DOHH2 (cell line): Measurements from ENCODE around the gene PPP1R27.

Experiments used
- H3F3A ChIP-seq: fragments of 200-600 bp; sonication (generic), shearing (Covaris generic); 2 replicates; pipeline ENCODE4 v1.6.0; 2016; ENCODE audit warnings: antibody characterized with exemption, mild to moderate bottlenecking; ENCODE audit not compliant: control insufficient read depth, insufficient read depth
- H3K27ac ChIP-seq: fragments of 200-600 bp; sonication (generic); 2 replicates; pipeline ENCODE4 v1.5.1; 2014; ENCODE audit warnings: low read depth, mild to moderate bottlenecking, low read length, moderate library complexity
- H3K27me3 ChIP-seq: fragments of 200-600 bp; sonication (generic); 2 replicates; pipeline ENCODE4 v1.6.1; 2014; ENCODE audit warnings: mild to moderate bottlenecking, low read length, mixed read lengths; ENCODE audit not compliant: control insufficient read depth
- H3K36me3 ChIP-seq: fragments of 200-600 bp; sonication (generic); 2 replicates; pipeline ENCODE4 v1.6.1; 2014; ENCODE audit warnings: mild to moderate bottlenecking, low read length, moderate library complexity, mixed read lengths; ENCODE audit not compliant: control insufficient read depth
- H3K4me1 ChIP-seq: fragments of 200-600 bp; sonication (generic); 2 replicates; pipeline ENCODE4 v1.6.1; 2014; ENCODE audit warnings: mild to moderate bottlenecking, low read length, mixed read lengths; ENCODE audit not compliant: control insufficient read depth
- H3K4me2 ChIP-seq: fragments of 200-600 bp; sonication (generic); 2 replicates; pipeline ENCODE4 v1.6.0; 2014; ENCODE audit warnings: mild to moderate bottlenecking, low read length, moderate library complexity
- H3K4me3 ChIP-seq: fragments of 200-600 bp; sonication (generic); 2 replicates; pipeline ENCODE4 v1.5.1; 2014; ENCODE audit warnings: mild to moderate bottlenecking, low read length, mixed read lengths
- H3K79me2 ChIP-seq: fragments of 200-600 bp; sonication (generic); 2 replicates; pipeline ENCODE4 v1.6.1; 2014; ENCODE audit warnings: mild to moderate bottlenecking, low read length, mixed read lengths; ENCODE audit not compliant: control insufficient read depth
- H3K9me2 ChIP-seq: fragments of 200-600 bp; sonication (generic); replicated peaks from 2 replicates; pipeline ENCODE4 v1.6.1; 2014; ENCODE audit warnings: mild to moderate bottlenecking, low read length, mixed read lengths; ENCODE audit not compliant: control insufficient read depth
- H3K9me3 ChIP-seq: fragments of 200-600 bp; sonication (generic); 2 replicates; pipeline ENCODE4 v1.6.1; 2014; ENCODE audit warnings: antibody characterized with exemption, low read length, mixed read lengths; ENCODE audit not compliant: control insufficient read depth, insufficient read depth
- H4K20me1 ChIP-seq: fragments of 200-600 bp; sonication (generic); 2 replicates; pipeline ENCODE4 v1.6.0; 2014; ENCODE audit warnings: low read depth, mild to moderate bottlenecking, antibody characterized with exemption, low read length, moderate library complexity; ENCODE audit not compliant: control insufficient read depth, insufficient read depth
- EZH2phosphoT487 ChIP-seq: fragments of 200-600 bp; sonication (generic); IDR thresholded peaks from 2 replicates; pipeline ENCODE4 v1.6.1; 2017; ENCODE audit warnings: borderline replicate concordance, mild to moderate bottlenecking, antibody characterized with exemption, low read length, moderate library complexity, mixed read lengths
- TF ChIP-seq, protein P1 (sequence below): fragments of 200-600 bp; sonication (generic); IDR thresholded peaks from one replicate; pipeline ENCODE4 v1.5.1; 2014; ENCODE audit warnings: antibody characterized with exemption, mild to moderate bottlenecking, low read depth, low read length; ENCODE audit not compliant: poor library complexity, severe bottlenecking

PPP1R27 gene

DNA sequence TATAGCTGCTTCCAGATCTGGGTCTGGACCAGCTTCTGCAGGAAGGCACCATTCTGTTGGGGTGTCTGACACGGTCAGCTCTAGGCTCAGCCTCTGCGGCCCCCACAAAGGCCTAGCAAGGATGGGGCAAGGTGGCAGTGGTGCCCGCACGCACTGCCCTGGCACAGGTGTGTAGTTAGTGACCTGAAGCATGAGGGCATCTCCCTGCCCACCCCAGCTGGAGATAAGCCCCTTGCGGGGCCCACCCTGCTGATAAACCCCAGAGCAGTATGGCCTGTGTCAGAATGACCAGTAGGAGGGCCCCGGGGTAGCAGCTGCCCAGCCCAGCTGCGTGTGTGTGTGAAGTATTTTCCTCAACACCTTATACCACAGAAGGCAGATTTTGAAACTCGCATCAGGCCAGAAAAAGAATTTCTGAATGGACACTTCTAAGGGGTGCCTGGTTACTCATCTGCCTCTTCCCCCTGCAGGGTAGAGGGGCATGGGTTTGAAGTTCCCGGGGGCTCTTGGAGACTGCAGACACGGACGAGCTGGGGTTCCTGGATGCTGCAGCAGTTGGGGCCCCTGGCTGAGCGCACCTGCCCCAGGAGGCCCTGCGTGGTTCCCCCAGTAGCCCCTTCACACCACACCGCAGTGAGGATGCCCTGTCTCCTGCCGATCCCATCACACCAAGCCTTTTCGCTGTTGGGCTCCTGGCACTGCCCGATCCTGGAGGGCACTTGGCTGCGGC is 31.8 kb upstream of the PPP1R27 start:
- H3K79me2 ChIP-seq = peaks cover 68% of the 10 kb centered on the region
- H3F3A ChIP-seq = peaks cover 35% of the 10 kb centered on the region
- H3K36me3 ChIP-seq = peaks cover 84% of the 10 kb centered on the region
- no peaks in the 10 kb centered on the region for H3K27me3 ChIP-seq
- H3K9me3 ChIP-seq = no peaks in the 10 kb centered on the region
- H4K20me1 ChIP-seq = 0 out of 2 replicates have a peak, but pooled peaks cover 5% of the 10 kb centered on the region
- TF ChIP-seq, protein P1, sequence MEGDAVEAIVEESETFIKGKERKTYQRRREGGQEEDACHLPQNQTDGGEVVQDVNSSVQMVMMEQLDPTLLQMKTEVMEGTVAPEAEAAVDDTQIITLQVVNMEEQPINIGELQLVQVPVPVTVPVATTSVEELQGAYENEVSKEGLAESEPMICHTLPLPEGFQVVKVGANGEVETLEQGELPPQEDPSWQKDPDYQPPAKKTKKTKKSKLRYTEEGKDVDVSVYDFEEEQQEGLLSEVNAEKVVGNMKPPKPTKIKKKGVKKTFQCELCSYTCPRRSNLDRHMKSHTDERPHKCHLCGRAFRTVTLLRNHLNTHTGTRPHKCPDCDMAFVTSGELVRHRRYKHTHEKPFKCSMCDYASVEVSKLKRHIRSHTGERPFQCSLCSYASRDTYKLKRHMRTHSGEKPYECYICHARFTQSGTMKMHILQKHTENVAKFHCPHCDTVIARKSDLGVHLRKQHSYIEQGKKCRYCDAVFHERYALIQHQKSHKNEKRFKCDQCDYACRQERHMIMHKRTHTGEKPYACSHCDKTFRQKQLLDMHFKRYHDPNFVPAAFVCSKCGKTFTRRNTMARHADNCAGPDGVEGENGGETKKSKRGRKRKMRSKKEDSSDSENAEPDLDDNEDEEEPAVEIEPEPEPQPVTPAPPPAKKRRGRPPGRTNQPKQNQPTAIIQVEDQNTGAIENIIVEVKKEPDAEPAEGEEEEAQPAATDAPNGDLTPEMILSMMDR = no peak
- TF ChIP-seq EZH2phosphoT487 = no peak
- no peak overlapping the region for H3K4me3 ChIP-seq
- peak overlapping the region; percentile 2; the same call in 1 of the 2 replicates for H3K4me2 ChIP-seq
- H3K27ac ChIP-seq = peak overlapping the region; percentile 36; the same call in 1 of the 2 replicates
- peaks cover 59% of the 10 kb centered on the region for H3K4me1 ChIP-seq
- H3K9me2 ChIP-seq = no peaks in the 10 kb centered on the region

DNA sequence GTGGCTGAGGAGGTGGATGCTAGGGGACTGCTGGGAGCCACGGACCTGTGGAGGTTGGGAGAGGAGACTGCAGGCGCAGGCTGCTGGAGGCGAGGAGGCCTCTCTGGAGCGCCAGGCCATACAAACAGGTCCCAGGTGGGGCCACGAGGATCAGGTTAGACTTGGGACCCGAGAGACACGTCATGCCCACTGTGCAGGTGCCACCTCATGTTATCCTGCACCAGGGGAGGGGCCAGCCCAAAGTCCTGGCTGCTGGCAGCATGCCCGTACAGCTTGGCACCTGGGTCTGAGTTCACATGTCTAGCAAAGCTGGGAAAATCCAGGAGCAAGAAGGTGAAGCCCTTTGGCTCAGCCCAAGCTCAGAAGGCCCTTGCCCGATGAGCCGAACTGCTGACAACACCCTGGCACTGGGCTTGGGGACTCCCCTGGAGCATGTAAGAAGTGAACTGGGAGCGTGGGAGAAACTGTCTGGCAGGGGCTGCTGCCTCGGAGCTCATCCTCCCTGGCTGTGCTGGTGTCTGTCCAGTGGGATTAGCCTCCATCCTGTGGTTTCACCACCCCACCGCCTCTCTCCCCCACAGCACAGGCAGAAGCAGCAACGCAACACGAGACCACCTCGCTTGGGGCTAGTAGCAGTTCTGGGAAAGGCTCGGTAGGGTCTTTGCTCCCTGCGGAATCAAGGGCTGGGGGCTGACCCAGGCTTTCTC is 31.0 kb upstream of the PPP1R27 start:
- Histone ChIP-seq H3F3A (peaks cover 35% of the 10 kb centered on the region), H4K20me1 (0 out of 2 replicates have a peak, but pooled peaks cover 5% of the 10 kb centered on the region), H3K9me3 (no peaks in the 10 kb centered on the region), H3K36me3 (peaks cover 84% of the 10 kb centered on the region), H3K27ac (no peak overlapping the region), H3K27me3 (no peaks in the 10 kb centered on the region), H3K9me2 (no peaks in the 10 kb centered on the region), H3K4me3 (no peak overlapping the region), H3K4me1 (peaks cover 59% of the 10 kb centered on the region), H3K4me2 (peak overlapping the region; percentile 2; the same call in 1 of the 2 replicates), H3K79me2 (peaks cover 71% of the 10 kb centered on the region)
- TF ChIP-seq, protein P1 = no peak
- no peak for TF ChIP-seq EZH2phosphoT487

GRCh38 chr17:81865358-81865732 is 30.5 kb upstream of the PPP1R27 start:
- no peak for TF ChIP-seq EZH2phosphoT487
- TF ChIP-seq, protein P1 = no peak
- H3K79me2 ChIP-seq = peaks cover 66% of the 10 kb centered on the region
- H4K20me1 ChIP-seq = 0 out of 2 replicates have a peak, but pooled peaks cover 5% of the 10 kb centered on the region
- H3K27ac ChIP-seq = no peak overlapping the region
- peaks cover 81% of the 10 kb centered on the region for H3K36me3 ChIP-seq
- peak overlapping the region; percentile 2; the same call in 1 of the 2 replicates for H3K4me2 ChIP-seq
- H3K9me2 ChIP-seq = no peaks in the 10 kb centered on the region
- no peak overlapping the region for H3K4me3 ChIP-seq
- no peaks in the 10 kb centered on the region for H3K9me3 ChIP-seq
- peaks cover 33% of the 10 kb centered on the region for H3F3A ChIP-seq
- H3K4me1 ChIP-seq = peaks cover 59% of the 10 kb centered on the region
- no peaks in the 10 kb centered on the region for H3K27me3 ChIP-seq
